AG20443 (cell line): Measurements from ENCODE around the gene PROB1.
"Not testable (repeated sequence)": the region's sequence is repeated elsewhere in the genome, so short reads cannot be mapped to it uniquely, and the experiment has no call there.

ENCODE experiments used
- DNase-seq: peaks from one replicate; pipeline ENCODE4 v3.0.0; 2012; ENCODE audit warnings: low spot score, mixed read lengths

PROB1 gene

DNA sequence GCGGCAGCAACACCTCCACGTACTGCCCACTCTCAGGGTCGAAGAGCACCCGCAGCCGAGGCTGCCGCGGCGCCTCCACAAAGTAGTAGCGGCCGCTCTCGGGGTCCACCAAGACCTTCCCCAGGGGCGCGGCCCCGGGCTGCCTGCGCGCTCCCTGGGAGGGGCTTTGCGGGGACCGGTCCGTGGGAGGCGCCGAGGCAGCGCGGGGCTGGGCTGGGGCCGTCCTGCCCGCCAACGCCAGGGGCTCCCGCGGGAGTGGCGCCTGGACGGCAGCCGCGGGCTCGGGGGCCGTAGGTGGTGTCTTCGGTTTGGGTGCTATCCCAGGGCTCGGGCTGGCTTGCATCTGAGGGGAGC, 2.6 kb downstream of the PROB1 start:
- no peak for DNase-seq

DNA sequence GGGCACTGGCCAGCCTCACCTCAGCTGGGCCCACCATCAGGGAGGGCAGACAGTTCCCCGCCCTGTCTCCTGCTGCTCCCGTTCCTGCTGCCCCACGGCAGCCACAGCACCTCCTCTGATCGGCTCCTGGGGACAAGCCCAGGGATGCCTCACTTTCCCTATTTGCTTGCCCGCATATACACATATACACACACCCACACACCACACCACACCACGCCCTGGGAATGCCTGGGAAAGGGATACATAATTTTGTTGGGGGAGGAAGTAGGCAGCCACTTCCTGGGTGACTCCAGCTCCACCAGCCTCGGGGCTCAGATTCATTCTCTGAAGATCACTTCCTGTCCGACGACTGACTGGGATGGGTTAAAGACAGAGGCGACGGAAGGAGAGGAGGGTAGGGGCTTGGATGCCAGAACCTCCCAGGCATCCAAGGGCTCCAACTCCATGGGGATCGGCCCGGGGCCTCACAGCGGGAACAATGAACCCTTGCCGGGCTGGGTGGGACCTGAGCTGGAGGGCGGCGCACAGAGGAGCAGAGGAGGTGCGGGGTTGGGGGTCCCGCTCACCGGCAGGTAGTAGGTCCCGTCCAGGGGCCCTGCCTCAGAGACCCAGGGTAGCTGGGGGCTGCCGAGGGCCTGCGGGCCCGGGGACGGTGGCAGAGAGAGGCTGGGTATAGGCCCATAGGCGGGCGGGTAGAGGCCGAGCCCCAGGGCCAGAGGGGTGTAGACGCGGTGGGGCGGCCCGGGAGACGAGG, 3.2 kb downstream of the PROB1 start:
- DNase-seq = no peak

DNA sequence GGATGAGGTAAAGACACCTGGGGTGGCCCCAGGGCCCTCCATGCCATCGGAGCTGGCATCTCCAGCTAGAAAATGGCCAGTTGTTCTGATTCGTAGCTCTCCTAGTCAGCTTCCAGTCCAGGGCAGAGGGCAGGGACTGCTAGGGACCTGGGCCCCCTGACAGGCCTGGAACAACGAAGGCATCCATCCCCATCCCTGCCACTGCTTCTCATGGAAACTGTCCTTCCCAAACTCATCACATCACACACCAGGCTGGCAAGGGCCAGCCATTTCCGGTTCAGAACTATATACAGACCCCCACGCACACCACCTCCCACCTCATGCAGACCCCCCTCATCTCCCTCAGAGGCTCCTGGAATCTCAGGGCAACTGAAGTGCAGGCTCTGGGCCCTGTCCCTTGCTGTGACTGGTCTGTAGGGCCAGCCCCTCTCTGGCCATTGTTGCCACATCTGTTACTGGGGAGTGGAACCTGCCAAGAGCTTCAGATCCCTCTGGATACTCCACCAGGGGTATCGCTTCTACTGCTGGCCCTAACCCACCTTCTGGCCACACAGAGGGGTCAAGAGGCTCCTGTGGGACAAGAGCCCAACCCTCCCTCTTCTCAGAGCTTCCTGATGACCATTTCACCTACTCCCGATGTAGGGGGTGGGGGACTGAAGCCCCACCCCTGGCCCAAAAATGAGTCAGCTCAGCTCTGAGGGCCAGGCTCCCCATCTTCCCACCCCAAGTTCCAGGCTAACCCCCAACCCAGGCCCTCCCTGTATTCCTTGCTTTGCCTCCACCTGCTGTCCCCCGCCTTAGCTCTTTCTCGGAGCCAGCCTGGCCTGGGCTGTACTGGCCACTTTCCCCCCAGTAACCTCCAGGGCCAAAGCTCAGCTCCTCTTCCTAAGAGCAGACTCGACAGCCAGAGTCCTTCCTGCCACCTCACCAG, 4.0 kb downstream of the PROB1 start:
- DNase-seq = no peak

DNA sequence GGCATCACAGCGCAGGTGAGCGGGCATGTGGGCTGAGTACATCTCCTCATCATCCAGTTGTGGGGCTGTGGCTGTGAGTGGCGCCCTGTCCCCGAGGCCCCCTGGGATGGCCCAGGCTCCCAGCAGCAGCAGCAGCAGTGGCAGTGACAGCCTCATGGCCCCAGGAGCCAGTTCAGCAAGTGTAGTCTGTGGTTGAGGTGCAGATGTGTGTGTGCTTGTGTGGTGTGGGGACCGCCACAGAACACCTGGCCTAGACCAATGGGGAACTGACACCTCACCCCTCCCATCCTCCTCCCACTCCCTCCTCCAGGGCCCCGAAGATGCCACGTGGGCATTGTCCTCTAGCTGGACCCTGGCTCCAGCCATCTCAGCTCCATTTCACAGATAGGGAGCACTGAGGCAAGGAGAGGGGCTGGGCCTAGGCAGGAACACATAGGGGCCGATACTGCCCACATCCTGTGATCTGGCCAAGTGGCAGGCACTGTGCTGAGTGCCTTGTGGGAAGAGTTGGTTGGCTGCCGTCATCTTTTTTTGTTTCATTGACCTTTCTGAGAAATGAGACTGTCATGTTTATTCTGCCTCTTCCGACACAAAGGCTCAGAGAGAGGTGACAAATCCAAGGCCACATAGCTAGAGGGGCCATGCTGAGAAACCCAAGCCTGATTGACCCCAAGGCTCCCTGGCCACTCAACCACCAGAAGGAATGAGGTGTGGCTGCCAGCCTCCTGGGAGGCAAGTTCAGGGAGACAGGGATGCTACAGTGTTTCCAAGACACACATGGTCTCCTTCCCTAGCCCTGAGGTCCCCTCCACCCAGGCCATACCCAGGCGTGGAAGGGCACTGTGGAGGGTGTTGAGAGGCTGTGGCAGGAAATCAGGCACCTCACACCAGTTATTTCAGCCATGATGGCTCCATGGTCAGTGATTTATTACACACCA, 4.9 kb downstream of the PROB1 start, which contains the start of gene MZB1:
Gene MZB1, minus strand, starts transcription at position 213 of the 938 bp plus-strand sequence. Its CDS starts 57 bp downstream, at position 156.
- no peak for DNase-seq

DNA sequence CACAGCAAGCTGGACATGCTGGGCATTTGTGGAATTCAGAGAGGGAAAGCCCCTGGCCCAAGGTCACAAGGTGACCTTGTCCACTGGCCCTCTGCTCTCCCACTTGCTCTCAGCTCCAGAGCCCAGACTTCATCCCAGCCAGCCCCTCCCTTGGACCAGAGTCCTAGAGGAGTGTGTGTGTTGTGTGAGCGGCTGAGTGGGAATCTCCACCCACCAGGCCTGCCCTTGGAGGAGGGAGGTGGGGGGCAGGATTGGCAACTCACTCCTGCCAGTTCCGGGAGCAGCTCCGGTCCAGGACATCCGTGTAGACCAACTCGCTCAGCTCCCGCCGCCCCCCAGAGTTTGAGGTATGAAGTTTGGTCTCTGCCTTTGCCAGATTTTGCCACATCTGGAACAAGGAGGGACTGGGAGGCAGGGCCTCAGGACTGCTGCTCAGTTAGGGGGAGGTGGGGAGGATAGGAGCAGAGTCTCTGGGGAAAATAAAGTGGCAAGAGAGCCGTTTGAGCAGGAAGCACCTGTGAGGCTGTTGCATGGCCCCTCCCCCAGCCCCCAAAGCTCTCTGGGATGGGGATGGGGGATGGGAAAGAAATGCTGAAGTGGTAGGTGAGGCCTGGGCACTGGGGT, 6.6 kb downstream of the PROB1 start:
- peak; percentile 70 for DNase-seq

DNA sequence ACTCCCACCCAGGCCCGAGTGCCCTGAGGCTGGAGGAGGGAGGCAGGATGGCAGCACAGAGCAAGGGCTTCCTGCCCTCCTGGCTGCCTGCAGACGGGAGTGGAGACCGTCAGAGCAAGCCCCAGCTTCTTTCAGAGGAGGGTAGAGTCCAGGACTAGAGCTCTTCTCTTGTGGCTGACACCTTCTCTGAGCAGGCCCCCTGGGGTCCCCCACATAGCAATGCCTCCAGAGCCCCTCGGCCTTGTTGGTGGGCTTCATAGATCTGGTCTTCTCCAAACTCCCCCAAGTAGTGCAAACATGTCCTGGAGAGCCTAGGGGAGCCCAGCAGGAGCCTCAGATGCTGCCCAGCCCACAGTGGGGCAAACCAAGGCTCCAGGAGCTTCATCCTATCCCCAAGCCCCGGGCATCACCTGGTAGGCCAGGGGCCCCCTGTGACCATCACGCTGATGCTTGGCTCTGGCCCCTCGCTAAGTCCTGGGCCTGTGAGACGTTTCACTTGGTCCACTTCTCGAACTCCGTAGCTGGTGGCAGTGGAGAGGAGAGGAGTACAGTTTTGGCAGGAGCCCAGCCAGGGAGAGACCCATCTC, 7.2 kb downstream of the PROB1 start:
- DNase-seq = no peak

DNA sequence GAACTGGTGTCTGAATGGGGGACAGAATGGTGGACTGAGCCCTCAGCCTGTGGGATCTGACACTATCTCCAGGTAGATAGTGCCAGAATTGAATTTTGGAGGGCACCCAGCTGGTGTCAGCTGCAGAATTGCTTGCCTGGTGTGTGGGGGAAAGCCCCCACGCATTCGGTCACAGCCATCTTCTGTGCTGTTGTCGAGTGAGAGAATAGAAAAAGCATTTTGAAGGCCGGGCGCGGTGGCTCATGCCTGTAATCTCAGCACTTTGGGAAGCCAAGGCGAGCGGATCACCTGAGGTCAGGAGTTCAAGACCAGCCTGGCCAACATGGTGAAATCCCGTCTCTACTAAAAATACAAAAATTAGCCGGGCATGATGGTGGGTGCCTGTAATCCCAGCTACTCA, 7.9 kb downstream of the PROB1 start:
- DNase-seq = not testable (repeated sequence)

DNA sequence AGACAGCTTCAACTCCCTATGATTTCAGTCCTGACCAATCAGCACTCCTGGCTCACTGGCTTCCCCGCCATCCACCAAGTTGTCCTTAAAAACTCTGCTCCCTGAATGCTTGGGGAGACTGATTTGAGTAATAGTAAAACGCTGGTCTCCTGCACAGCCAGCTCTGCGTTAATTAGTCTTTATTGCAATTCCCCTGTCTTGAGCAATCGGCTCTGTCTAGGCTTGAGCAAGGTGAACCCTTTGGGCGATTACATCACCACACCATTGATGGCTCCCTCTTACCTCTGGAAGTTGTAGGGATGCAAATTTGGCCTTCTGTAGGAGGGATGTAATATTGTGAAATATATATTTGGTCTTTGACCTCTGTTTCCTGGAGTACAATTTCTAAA, 8.9 kb downstream of the PROB1 start:
- DNase-seq = no peak

DNA sequence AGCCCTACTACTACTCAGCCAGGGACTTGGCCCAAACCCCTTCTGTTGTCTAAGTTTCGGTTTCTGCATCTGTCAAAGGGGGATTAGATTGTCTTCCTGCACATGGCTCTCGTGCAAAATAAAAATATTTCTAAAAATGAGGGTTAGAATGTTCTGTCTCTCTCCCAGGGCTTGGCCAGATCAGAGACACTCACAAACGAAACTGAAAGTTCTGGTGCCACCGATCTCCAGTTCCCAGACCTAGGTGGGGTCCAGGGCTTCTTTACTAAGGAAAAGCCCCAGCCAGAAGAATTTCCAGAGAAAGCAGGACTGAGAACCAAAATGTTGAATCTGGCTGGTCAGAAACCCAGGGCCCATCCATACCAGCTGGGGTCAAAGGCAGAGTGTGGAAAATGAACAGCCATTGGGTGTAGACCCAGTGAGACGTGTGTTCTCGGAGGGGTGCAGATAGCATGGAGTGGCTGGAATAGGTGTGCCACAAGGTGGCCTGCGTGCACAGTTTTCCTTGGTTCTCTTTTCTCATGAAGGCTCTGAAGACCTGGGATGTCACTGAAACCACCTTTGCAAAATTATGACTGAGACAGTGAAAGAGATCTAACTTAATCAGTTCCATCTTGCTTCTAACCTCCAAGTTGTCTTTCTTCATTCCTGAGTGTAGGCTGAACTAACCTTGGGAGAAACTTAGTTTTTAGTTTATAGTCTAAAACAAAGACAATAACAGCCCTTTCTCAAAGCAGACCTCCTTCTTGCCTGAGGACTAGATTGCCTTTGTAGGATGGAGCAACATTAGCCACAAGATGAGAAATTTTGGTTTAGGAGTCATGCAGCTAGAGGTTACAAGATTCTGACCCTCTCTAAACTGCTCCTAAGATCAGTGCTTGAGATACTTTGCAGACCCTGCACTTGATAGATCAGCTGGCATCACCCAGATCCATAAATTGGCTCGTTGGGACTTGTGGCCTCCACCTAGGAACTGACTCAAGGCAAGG, 9.5 kb downstream of the PROB1 start:
- DNase-seq = peak; percentile 66

DNA sequence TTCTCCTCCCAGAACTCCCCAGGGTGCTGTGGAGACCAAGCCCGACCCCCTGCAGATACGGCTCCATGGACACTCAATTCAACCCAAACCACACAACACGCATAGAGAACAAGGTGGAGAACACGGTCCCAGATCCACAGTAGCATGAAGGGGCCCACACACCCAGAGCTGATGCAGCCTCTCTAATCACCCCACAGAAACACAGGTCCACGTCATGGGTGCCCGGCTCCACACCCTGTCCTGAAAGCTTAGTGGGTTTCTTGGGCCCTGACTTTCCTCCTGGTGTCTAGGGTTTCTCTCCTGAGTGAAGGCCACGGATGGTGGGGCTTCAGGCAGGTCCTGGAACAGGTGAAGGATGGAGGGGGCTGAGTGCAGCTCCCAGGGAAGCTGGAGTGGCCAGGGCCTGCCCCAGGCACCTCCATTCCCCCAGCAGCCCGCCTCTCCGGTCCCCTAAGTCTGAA, 10.3 kb downstream of the PROB1 start:
- no peak for DNase-seq

DNA sequence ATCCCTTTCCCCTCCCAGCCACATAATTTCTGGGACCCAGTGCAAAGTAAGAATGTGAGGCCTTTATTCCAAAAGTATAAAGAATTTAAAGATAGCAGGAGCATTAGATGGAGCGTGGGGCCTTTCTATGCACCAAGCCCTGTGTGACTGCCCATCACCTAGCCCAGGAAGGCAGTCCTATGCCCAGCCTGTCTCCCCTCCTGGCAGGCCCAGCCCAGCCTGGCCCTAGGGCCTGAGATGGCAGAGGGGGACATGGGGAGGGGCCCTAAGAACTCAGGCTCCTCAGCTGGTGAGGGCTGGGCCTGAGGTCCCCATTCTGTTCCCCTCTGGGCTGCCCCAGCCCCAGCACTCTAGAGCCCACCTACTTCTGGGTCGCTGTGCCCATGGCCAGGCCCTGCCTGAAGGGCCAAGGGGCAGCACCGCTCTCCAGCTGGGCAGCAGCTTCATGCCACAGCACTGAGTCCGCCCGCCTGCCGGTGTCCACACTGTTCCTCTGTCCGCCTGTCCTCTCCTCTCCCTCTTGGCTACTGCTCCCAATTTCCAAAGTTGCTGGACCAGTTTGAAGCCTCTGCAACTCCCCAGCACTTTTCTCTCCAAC, 10.8 kb downstream of the PROB1 start:
- no peak for DNase-seq

DNA sequence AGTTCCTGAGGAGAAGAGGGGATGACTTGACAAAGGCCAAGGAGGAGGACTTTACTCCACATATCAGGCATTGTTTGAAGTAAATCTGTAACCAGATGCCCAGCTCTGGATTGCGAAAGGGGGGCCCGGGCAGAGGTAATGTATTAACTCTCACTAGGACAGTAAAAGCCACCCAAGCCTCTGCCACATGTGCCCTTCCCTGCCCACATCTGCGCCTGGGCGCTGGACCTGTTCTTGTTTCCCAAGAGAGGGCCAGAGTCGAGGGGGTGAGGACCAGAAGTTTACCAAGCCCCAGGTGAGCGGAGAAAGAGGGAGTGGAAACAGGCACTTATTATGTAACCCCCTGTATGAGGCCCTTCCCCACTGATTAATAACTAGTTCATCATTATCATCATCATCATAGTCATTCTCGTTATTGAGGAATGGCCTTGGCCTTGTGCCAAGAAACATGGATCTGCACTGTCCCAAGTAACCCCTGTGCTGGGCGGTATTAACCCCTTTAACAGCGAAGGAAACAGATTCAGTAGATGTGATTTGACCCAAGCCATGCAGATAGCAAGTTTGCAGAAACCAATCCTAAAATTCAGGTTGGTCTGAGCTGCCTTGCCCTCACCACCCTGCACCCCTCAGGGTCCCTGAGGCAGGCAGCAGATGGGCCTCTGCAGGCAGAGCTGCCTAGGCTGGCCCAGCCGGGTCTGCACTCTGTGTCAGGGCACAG, 11.5 kb downstream of the PROB1 start, which contains the start of gene SLC23A1:
Gene SLC23A1, minus strand, starts transcription at position 23 of the 718 bp plus-strand sequence. CDS start 44 bp downstream, outside the sequence.
- DNase-seq = no peak

DNA sequence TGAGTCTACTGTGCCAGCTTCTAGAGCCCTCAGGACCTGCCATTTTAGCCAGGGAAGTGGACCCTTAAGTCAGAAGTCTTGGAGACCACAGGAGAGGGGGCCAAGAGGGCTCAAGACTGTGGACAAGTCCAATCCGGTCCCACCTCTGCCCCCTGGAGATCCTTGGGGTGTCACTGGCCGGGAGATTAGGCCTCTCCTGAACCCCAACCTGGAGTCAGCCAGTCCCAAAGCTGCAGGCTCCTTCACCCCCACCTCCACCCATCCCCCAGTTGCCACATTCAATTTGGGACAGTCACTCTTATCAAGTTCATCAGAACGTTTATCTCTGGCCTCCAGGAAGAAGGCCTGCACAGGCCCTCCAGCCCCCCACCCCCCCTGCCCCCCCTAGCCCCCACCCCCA, 12.1 kb downstream of the PROB1 start:
- no peak for DNase-seq

DNA sequence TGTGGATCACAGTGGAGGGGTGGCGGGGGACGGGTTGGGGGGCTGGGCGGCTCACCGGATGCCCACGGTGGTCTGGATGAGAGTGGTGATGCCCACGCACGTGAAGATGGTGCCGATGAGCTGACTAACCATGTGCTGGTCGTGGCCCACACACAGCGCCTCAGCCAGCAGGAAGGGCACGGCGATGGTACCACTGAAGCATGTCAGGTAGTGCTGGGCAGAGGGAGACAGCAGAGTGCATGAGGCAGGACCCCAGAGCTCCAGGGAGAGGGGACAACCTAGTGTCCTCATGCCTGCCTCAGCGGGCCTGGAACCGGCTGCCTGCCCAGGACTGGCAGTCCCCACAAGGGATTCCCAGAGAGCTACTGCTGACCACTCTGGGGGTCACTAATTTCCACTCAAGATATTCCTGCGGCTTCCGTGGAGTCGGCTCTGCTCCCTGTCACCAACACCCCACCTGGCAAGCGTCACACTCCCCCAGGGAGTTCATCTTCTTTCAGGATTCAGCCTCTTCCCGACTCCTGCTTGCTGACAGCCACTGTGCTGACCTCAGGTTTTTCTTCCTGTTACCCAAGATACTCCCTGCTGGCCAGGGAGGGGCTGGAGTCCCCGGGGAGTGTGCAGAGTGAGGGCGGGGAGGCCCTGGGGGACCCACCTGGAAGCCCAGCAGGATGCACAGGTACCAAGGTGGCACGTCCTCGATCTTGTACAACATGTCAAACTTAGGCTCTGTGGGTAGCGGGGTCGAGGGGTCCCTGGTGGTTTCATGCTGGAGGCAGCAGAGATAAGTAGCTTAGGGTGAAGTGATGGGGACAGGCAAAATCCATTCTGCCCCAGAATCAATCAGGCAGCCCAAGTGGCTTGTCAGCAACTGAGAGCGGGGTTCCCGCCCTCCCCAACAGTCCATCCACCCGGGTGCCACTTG, 12.8 kb downstream of the PROB1 start:
- no peak for DNase-seq

DNA sequence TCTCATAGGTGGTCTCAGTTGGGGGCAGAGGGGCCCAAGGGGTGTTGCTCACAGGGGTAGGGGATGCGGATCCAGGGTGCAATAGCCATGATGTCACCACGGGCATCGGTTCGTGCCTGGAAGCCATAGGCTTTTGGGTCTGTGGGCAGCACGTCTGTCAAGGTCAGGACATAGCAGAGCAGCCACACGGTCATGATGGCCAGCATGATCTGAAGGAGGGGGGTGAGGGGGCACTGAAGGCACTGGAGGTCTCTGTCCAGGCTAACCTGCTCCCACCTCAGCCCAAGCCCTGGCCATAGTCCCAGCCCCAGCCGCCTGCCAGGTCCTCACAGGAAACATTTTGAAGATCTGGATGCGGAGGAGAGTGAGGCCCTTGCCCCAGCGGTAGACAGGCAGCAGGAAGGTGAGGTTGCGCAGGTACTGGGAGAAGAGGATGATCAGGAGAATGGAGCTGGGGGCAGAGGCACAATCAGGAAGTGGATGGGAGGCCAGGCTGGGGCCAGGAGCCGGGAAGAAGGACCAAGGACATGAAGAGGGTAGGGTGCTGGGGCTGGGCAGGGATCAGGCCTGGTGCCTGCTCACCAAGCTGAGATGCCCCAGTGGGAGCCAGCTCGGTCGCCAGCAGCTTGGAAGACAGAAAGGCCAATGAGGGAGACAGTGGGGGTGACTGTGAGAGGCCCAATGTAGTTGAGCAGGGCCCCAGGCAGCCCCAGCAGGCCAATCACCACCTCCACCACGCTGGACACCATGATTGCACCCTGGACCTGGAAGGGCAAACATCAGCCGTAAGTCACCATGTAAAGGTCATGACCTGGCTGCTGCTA, 15.1 kb downstream of the PROB1 start:
- DNase-seq = no peak

DNA sequence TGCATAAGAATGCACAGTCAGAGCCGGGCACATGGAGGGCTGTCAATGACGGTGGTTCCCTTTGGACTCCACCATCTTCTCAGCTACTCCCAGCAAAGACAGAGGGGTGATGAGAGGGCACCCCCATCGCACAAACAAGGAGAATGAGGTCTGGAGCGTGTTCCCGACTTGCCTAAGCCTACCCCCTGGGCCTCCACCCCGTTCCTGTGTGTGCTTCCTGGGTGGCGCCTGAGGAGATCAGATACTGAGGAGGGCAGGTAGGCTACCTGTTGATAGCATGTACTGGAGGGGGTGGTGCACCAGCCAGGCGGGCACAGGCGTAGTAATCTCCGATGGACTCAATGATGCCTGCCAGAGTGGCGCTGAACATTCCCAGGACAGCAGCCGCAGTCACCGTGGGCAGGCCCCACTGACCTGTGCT, 16.0 kb downstream of the PROB1 start:
- DNase-seq = no peak
